ENCODE measurements around the gene HDHD5.

Gene HDHD5

DNA sequence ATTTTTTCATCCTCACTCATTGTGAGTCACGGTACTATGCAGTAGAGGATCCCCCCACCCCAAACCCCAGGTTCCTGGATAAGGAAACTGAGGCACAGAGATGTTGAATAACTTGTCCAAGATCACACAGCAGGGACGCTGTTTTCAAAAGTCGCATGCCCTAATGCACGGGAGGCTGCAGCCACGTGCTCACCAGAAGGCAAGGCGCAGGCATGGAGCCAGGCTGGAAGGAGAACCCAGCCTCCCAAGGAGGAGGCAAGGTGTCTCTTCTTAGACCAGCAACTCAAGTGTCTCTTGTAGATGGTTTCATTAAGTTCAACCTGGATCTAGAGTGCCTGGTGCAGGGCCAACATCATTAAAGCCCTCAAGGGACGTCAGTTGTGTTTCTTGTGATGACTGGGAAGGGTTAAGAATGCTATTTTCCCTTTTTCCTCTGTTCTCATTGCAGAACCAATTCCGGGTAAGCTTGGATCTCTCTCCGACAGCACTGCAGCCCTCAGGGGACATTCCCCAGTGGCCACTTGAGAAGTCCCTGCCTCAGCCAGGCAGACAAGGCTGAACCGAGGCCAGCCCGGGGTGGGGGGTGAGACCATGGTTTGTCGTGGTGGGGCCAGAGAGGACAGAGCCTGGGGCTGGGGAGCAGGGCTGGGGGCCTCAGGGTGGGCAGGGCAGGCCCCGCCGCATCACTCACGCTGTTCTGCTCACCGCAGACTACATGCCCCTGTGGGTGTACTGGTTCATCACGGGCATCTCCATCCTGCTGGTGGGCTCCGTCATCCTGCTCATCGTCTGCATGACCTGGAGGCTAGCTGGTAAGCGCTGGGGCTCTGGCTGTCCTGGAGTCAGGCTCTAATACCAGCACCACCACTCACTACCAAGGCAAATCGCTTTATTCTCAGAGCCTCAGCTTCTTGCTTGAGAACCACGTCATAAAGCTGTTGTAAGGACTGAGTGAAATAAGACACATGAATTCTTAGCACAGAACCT, 53.6 kb downstream of the HDHD5 start:
- DNase-seq = no peak

DNA sequence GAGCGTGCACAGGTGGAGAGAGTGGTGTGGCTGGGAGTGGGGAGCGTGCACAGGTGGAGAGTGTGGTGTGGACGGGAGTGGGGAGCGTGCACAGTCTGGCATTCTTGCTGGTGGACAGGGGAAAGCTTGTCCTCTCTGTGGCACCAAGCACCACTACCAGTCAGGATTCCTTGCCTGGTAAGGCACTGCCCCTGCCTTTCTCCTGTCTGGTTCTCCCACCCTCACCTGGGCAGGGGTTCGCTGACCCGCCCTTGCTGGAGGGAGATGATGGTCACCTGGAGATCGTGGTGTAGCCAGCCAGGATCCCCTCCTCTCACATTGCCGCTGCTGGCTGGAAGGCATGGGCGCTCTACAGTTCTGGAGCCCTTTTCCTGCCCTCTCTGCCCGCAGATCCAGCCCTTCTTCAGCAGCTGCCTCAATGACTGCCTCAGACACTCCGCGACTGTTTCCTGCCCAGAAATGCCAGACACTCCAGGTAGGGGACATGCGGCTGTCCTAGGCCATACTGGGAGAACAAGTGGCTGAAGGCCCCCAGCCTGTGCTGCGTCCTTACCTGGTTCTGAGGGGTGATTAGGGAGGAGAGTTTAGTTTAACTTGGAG, 54.6 kb downstream of the HDHD5 start:
- DNase-seq = no peak

DNA sequence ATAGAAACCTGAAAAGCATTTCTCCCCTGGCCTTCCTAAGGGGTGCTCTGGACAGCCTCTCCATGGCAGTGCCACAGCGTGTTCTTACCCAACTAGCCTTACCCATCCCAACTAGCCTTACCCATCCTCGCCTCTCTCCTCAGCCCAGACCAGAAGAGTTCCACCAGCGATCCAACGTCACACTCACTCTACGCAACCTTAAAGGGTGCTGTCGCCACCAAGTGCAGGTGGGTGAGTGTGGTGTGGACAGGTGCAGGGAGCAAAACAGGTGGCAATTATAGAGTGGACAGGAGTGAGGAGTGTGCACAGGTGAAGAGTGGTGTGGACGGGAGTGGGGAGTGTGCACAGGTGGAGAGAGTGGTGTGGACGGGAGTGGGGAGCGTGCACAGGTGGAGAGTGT, 55.7 kb downstream of the HDHD5 start:
- DNase-seq = no peak

DNA sequence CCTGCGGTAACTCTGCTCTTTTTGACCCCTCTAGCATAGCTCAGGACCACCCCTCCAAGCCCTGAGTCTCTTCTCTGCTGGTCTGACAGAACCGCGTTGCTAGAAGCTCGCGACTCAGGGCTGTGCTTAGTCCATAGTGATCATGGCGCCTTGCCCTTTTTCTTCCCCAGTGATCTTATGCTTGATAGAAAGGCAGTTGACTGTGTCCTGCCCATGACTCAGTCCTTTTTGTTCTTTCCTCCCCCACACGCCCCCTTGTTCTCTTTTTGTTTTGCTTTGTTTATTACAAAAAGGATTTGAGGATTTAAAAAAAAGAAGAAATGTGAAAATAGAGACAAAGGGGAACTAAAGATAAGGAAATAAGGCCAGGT, 56.8 kb downstream of the HDHD5 start:
- DNase-seq = no peak

DNA sequence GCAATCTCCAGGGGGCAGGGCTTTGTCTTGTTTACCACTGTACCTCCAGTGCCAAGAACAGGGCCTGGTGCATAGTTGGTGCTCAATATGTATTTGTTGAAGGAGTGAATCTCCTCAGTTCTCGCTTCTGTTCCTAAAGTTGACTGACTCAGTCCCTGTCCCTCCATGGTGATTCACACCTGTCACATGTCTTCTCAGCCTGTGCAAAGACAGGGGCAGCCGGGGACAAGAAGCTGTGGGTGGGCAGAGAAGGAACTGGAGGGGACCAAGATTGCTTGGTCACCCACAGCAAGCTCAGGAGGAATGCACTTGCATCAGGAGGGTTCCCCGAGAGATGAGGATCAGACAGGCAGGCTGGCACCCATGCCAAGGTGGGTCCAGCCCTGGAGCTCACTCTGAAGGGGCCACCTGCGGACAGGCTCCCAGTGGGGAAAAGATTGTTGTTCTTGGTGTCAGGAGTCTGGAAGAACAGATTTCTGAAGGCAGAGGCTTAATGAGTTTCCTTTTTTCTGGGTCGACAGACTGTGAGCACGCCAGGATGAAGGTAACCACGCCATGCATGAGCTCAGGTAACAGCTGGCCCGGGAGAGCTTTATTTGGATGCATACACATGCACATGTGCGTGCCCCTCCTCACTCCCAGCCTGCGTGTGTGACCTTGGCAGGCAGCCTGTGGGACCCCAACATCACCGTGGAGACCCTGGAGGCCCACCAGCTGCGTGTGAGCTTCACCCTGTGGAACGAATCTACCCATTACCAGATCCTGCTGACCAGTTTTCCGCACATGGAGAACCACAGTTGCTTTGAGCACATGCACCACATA, 57.4 kb downstream of the HDHD5 start:
- no peak for DNase-seq

DNA sequence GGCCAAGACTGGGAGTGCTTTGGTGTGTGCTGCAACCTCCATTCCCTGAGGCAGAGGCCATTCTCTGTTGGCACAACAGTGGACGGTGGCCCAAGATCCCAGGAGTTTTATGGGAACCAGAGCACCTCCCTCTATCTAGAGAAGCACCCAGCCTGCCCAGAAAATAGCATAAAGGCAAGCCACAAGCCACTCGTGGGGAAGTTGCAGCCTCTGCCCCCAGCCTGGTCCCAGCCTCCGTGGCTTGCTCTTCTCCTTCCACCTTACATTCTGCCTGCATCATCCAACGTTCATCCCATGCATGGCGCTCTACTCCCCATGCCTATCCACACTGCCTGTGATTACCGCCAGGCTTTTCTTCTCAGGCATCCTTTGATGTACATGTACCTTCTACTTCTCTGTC, 58.5 kb downstream of the HDHD5 start:
- no peak for DNase-seq

DNA sequence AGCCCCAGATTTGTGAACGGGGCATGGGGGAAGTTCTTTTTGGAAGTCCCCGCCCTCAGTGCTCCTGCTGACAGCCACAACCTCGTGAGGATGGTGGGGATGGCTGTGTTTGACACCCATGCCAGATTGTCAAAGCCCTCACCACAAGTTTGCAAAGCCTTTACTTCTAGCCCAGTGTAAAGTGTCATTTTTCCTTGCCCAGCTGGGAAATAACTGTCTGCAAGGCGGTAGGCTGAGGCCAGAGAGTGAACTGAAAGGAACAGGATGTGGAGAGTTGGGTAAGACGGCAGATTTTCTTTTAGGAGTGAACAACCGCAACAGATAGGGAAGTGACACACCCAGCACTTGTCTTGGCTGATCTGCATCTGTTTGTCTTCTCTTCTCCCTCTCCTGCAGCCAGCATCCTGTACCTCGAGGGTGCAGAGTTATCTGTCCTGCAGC, 60.7 kb downstream of the HDHD5 start:
- peak; percentile 24 for DNase-seq

DNA sequence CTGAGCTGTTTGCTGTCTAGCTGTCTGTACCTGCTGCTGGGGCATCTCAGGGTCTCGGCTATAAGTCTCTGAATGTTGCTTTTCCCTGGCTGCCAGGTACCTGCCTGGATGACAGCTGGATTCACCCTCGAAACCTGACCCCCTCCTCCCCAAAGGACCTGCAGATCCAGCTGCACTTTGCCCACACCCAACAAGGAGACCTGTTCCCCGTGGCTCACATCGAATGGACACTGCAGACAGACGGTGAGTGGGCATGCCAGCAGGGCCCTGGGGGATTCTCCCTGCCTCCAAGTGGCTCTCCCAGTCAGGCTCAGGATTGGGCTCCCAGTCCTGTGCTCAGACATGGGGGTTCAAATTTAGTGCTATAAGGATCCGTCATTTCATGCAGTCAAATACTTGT, 61.4 kb downstream of the HDHD5 start:
- no peak for DNase-seq

DNA sequence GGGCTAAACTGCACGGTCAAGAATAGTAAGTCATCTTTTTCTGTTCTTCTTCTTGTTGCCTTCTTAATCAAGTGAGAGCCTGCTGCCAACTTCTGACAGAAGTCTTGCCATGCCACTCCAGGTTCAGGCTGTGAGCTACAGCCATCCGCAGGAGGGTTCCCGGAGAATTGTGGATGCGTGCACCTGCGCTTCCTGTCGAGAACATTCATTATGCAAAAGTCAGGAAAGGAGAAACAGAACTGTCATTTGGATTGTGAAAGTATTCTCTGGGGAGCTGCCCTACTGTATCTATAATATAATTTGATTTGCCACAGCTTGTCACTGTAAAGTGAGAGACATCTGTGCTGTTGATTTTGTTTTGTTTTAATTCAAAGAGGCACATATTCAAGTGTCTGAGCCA, 62.0 kb downstream of the HDHD5 start:
- no peak for DNase-seq

DNA sequence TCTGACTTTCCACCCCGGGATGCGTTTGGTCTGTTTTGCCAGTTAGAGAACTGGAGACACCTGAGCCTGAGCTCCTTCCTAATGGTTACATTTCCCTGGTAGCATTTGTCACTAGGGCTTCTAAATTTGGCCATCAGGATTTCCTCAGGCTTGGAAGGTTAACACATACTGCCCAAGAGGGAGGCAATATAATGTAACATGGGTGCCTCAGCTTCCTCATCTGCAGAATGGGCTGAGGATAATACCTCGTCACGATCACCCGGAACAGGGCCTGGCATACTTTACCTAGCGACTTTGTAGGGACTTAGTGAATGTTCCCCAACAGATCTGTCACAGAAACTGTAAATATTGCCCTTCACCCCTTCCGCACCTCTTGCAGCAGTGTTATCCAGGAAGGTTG, 63.0 kb downstream of the HDHD5 start:
- DNase-seq = no peak

DNA sequence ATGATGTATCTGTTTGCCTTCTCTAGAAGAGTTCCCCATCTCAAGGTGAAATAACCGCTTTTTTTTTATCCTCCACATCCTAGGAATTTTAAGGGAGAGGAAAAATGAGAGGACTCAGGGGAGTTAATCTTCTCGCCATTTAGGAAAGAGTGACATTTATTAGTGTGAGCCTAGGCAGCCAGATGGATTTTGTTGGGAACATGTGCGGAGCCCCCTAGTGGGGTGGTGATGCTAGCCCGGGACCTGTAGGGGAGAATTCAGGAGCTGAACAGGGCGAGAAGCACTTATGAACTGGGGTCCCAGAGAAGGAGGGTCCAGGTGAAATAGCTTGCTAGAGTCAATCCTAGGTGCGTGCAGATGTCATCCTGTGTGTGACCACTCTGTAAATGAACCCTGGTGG, 63.5 kb downstream of the HDHD5 start:
- DNase-seq = no peak

DNA sequence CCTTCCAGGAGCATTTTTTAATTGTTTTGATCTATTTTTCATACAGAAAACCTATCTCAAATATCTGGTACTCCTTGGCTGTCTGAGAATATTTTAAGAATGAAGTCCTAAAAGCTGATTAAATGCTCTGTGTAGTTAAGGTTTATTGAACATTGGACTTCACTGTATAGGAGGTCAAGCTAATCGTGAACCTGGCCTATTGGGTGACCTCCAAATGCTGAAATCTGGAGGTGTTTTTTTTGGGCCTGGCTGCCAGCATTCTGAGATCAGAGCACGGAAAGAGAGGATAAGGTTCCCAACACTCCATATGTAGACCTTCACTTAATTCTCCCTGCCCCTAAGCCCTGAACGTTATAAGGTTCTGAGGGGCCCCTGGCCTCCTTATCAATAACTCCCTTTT, 66.0 kb downstream of the HDHD5 start:
- no peak for DNase-seq

DNA sequence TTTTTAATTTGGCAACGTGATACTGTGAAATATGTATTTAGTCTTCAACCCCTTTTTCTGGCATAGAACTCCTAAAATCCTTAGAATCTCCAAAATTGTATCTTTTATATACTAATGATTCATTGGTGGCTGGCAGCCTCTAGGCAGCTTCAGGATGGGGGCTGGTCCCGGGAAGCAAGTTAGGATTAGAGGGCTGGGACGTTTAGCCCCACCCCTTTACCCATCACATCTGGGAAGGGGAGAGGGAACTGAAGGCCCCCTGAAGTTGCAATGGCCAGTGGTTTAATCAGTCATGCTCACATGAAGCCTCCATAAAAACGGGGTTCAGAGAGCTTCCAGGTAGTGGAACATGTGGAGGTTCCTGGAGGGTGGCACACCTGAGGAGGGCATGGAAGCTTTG, 67.2 kb downstream of the HDHD5 start:
- no peak for DNase-seq

DNA sequence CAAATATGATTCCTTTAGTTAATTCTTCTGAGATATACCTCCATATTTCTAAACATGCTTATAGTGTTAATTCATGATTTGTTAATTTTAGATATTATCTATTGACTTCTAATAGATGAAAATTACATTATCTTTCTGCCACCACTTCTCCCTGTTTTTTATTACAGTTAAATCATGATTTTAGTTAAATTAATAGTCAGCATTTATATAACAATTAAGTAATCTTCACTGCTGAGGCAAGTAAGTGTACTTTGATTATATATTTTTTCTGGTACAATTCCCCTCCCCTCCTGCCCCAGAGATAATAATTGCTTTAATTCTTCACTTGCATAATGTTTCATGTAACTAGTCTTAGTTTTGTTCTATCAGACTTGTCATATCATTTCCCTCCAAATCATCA, 68.5 kb downstream of the HDHD5 start:
- DNase-seq = no peak

Data from activated naive CD4-positive, alpha-beta T cell treated with Interleukin-2 at 50 U/mL for 16 hours (primary cell).